Activated CD4-positive, alpha-beta memory T cell treated with anti-CD3 and anti-CD28 coated beads, Interleukin-2, amount 10 ng/mL, durations not matched to agents 7 days and 5 days (primary cell): ENCODE measurements around the gene VPS33B. TPM values are rescaled to one million over a fixed set of nuclear protein-coding genes. Genes with fewer than 3 reads are reported as not detected.
A peak's percentile ranks its signal among the peaks of the same experiment; 100 is the strongest.

Source experiments
- CTCF ChIA-PET: fragments of 350-600 bp; sonication (Branson Sonifier 250); formaldehyde crosslinking; loops from one replicate; lab custom pipeline; 2021; ENCODE audit warnings: antibody characterized with exemption, inconsistent platforms; lab: Charles Lee
- POLR2A ChIA-PET: fragments of 350-600 bp; sonication (Branson Sonifier 250); formaldehyde crosslinking; loops from one replicate; lab custom pipeline; 2021; ENCODE audit warnings: antibody characterized with exemption; lab: Charles Lee
- DNase-seq: peaks from one replicate; pipeline ENCODE4 v3.0.0-alpha.2; 2020
- H3K27ac Mint-ChIP-seq: one replicate; pipeline ENCODE4 v1.8.0; 2021; ENCODE audit warnings: mild to moderate bottlenecking, mixed read lengths
- H3K27me3 Mint-ChIP-seq: one replicate; pipeline ENCODE4 v1.8.0; 2021; ENCODE audit warnings: mixed read lengths
- H3K36me3 Mint-ChIP-seq: one replicate; pipeline ENCODE4 v1.8.0; 2021; ENCODE audit warnings: low read depth, mixed read lengths
- H3K4me1 Mint-ChIP-seq: one replicate; pipeline ENCODE4 v1.8.0; 2021; ENCODE audit warnings: mixed read lengths
- H3K4me3 Mint-ChIP-seq: one replicate; pipeline ENCODE4 v1.8.0; 2021; ENCODE audit warnings: mild to moderate bottlenecking, mixed read lengths
- H3K9me3 Mint-ChIP-seq: one replicate; pipeline ENCODE4 v1.8.0; 2021; ENCODE audit warnings: mixed read lengths
- total RNA-seq, 2 experiments: library from RNA; stranded (reverse); gene quantifications; one replicate each; pipeline ENCODE4 v1.2.3, GENCODE V29; 2021

Gene VPS33B
- total RNA-seq, result 10 to 100 TPM; 20.8 to 23.5 TPM

GRCh38 chr15:91022075-91022831 lies at the start of gene VPS33B:
TSS of gene VPS33B (minus strand) at chr15:91022594. CDS start at chr15:91022249, 345 bp downstream.
- Mint-ChIP-seq H3K4me1 (peaks cover 46% of the 10 kb centered on the region), H3K27ac (peak within 1 kb of the TSS; percentile 85), H3K27me3 (no peaks in the 10 kb centered on the region), H3K9me3 (no peaks in the 10 kb centered on the region), H3K36me3 (peaks cover 21% of the 10 kb centered on the region), H3K4me3 (peak within 1 kb of the TSS; percentile 89)
- peak; percentile 81 for DNase-seq
- POLR2A ChIA-PET, result interaction anchor here (1.2 to 2.5 kb wide), 11 partner anchors 8 to 92 kb away, joined by 3 to 20 read pairs (median 4); partner anchors contain the start of genes PRC1 and RCCD1
- CTCF ChIA-PET, result interaction anchor here (0.7 to 4.8 kb wide), 6 partner anchors 11 to 90 kb away, joined by 3 to 23 read pairs (median 6); partner anchors contain the start of genes HDDC3 and UNC45A

- Mint-ChIP-seq H3K27ac (no peak overlapping the region), H3K9me3 (no peaks in the 10 kb centered on the region), H3K27me3 (peaks cover 30% of the 10 kb centered on the region), H3K36me3 (no peaks in the 10 kb centered on the region), H3K4me3 (no peak overlapping the region), H3K4me1 (no peaks in the 10 kb centered on the region)
- no peak for DNase-seq
- CTCF ChIA-PET, result no interaction called here
- POLR2A ChIA-PET, result no interaction called here
These were observed 49.8 kb upstream of the VPS33B start for GRCh38 chr15:91072161-91072560.

- Mint-ChIP-seq H3K27ac (no peak overlapping the region), H3K4me1 (no peaks in the 10 kb centered on the region), H3K27me3 (peaks cover 34% of the 10 kb centered on the region), H3K4me3 (no peak overlapping the region), H3K9me3 (no peaks in the 10 kb centered on the region), H3K36me3 (no peaks in the 10 kb centered on the region)
- CTCF ChIA-PET, result interaction anchor here (2.0 kb wide), 1 partner anchor 201 kb away, joined by 4 read pairs; no protein-coding TSS in a partner anchor
- POLR2A ChIA-PET, result no interaction called here
- DNase-seq, result no peak
These were observed 48.5 kb upstream of the VPS33B start for GRCh38 chr15:91070872-91071271.

GRCh38 chr15:91068966-91069365 lies 46.6 kb upstream of the VPS33B start:
- Mint-ChIP-seq H3K9me3 (peaks cover 6% of the 10 kb centered on the region), H3K4me3 (no peak overlapping the region), H3K27me3 (peaks cover 37% of the 10 kb centered on the region), H3K36me3 (no peaks in the 10 kb centered on the region), H3K4me1 (no peaks in the 10 kb centered on the region), H3K27ac (no peak overlapping the region)
- ChIA-PET CTCF (no interaction called here), POLR2A (no interaction called here)
- DNase-seq, result no peak

GRCh38 chr15:91068436-91068835 lies 46.0 kb upstream of the VPS33B start:
- H3K36me3 Mint-ChIP-seq, result no peaks in the 10 kb centered on the region
- H3K27me3 Mint-ChIP-seq, result peaks cover 37% of the 10 kb centered on the region
- DNase-seq, result no peak
- H3K4me1 Mint-ChIP-seq, result no peaks in the 10 kb centered on the region
- no peak overlapping the region for H3K27ac Mint-ChIP-seq
- peaks cover 6% of the 10 kb centered on the region for H3K9me3 Mint-ChIP-seq
- POLR2A ChIA-PET, result no interaction called here
- CTCF ChIA-PET, result no interaction called here
- no peak overlapping the region for H3K4me3 Mint-ChIP-seq

GRCh38 chr15:91067036-91067435 lies 44.6 kb upstream of the VPS33B start:
- Mint-ChIP-seq H3K27me3 (peaks cover 33% of the 10 kb centered on the region), H3K36me3 (no peaks in the 10 kb centered on the region), H3K9me3 (peaks cover 6% of the 10 kb centered on the region), H3K27ac (no peak overlapping the region), H3K4me1 (no peaks in the 10 kb centered on the region), H3K4me3 (no peak overlapping the region)
- ChIA-PET CTCF (interaction anchor here (0.6 kb wide), 1 partner anchor 510 kb away, joined by 4 read pairs; no protein-coding TSS in a partner anchor), POLR2A (no interaction called here)
- no peak for DNase-seq

- CTCF ChIA-PET, result interaction anchor here (1.1 kb wide), 1 partner anchor 29 kb away, joined by 3 read pairs; no protein-coding TSS in a partner anchor
- POLR2A ChIA-PET, result no interaction called here
- no peaks in the 10 kb centered on the region for H3K36me3 Mint-ChIP-seq
- H3K4me3 Mint-ChIP-seq, result no peak overlapping the region
- H3K4me1 Mint-ChIP-seq, result no peaks in the 10 kb centered on the region
- H3K27ac Mint-ChIP-seq, result no peak overlapping the region
- H3K27me3 Mint-ChIP-seq, result peaks cover 28% of the 10 kb centered on the region
- no peak for DNase-seq
- H3K9me3 Mint-ChIP-seq, result peaks cover 6% of the 10 kb centered on the region
These were observed 43.1 kb upstream of the VPS33B start for GRCh38 chr15:91065505-91065904.

- Mint-ChIP-seq H3K9me3 (peaks cover 6% of the 10 kb centered on the region), H3K27me3 (peaks cover 38% of the 10 kb centered on the region), H3K4me3 (no peak overlapping the region), H3K36me3 (no peaks in the 10 kb centered on the region), H3K4me1 (no peaks in the 10 kb centered on the region), H3K27ac (no peak overlapping the region)
- ChIA-PET POLR2A (no interaction called here), CTCF (interaction anchor here (1.5 kb wide), 1 partner anchor 207 kb away, joined by 3 read pairs; no protein-coding TSS in a partner anchor)
- DNase-seq, result no peak
These were observed 39.6 kb upstream of the VPS33B start for GRCh38 chr15:91061997-91062396.

- Mint-ChIP-seq H3K36me3 (no peaks in the 10 kb centered on the region), H3K4me3 (no peak overlapping the region), H3K4me1 (no peaks in the 10 kb centered on the region), H3K9me3 (peaks cover 6% of the 10 kb centered on the region), H3K27me3 (peaks cover 39% of the 10 kb centered on the region), H3K27ac (no peak overlapping the region)
- no peak for DNase-seq
- ChIA-PET CTCF (no interaction called here), POLR2A (no interaction called here)
These were observed 38.8 kb upstream of the VPS33B start for GRCh38 chr15:91061230-91061629.

GRCh38 chr15:91055548-91056331 lies 33.3 kb upstream of the VPS33B start:
- Mint-ChIP-seq H3K36me3 (no peaks in the 10 kb centered on the region), H3K4me1 (no peaks in the 10 kb centered on the region), H3K4me3 (no peak overlapping the region), H3K27me3 (peaks cover 74% of the 10 kb centered on the region), H3K9me3 (no peaks in the 10 kb centered on the region), H3K27ac (no peak overlapping the region)
- POLR2A ChIA-PET, result no interaction called here
- peak; percentile 38 for DNase-seq
- CTCF ChIA-PET, result interaction anchor here (0.6 to 2.7 kb wide), 18 partner anchors 9 to 813 kb away, joined by 3 to 67 read pairs (median 3); partner anchors contain the start of gene MAN2A2

GRCh38 chr15:91054816-91055215 lies 32.4 kb upstream of the VPS33B start:
- no peak for DNase-seq
- POLR2A ChIA-PET, result no interaction called here
- no peaks in the 10 kb centered on the region for H3K9me3 Mint-ChIP-seq
- H3K36me3 Mint-ChIP-seq, result no peaks in the 10 kb centered on the region
- no peak overlapping the region for H3K27ac Mint-ChIP-seq
- H3K27me3 Mint-ChIP-seq, result peaks cover 70% of the 10 kb centered on the region
- no peak overlapping the region for H3K4me3 Mint-ChIP-seq
- CTCF ChIA-PET, result interaction anchor here (0.9 to 2.7 kb wide), 3 partner anchors 165 to 218 kb away, joined by 3 to 67 read pairs (median 6); no protein-coding TSS in a partner anchor
- peaks cover under 1% of the 10 kb centered on the region for H3K4me1 Mint-ChIP-seq

- Mint-ChIP-seq H3K27ac (no peak overlapping the region), H3K9me3 (no peaks in the 10 kb centered on the region), H3K4me1 (peaks cover 27% of the 10 kb centered on the region), H3K4me3 (no peak overlapping the region), H3K27me3 (peaks cover 51% of the 10 kb centered on the region), H3K36me3 (no peaks in the 10 kb centered on the region)
- DNase-seq, result no peak
- ChIA-PET CTCF (no interaction called here), POLR2A (no interaction called here)
These were observed 28.9 kb upstream of the VPS33B start for GRCh38 chr15:91051248-91051647.

GRCh38 chr15:91050128-91050455 lies 27.7 kb upstream of the VPS33B start:
- CTCF ChIA-PET, result interaction anchor here (0.7 to 2.7 kb wide), 18 partner anchors 9 to 552 kb away, joined by 3 to 28 read pairs (median 4); partner anchors contain the start of genes HDDC3, MAN2A2, RCCD1 and SV2B
- peaks cover 30% of the 10 kb centered on the region for H3K4me1 Mint-ChIP-seq
- no peak overlapping the region for H3K4me3 Mint-ChIP-seq
- H3K27ac Mint-ChIP-seq, result no peak overlapping the region
- H3K9me3 Mint-ChIP-seq, result no peaks in the 10 kb centered on the region
- H3K36me3 Mint-ChIP-seq, result no peaks in the 10 kb centered on the region
- H3K27me3 Mint-ChIP-seq, result peaks cover 42% of the 10 kb centered on the region
- no peak for DNase-seq
- POLR2A ChIA-PET, result interaction anchor here (1.0 to 1.6 kb wide), 4 partner anchors 28 to 95 kb away, joined by 3 to 5 read pairs (median 4); partner anchors contain the start of genes PRC1 and RCCD1
